Kidney epithelial cell (primary cell): ENCODE measurements around the gene FAM204A. TPM values are rescaled to one million over a fixed set of nuclear protein-coding genes. Genes with fewer than 3 reads are reported as not detected.
A peak's percentile ranks its signal among the peaks of the same experiment; 100 is the strongest.

Experiments used
- DNase-seq: peaks from one replicate; pipeline ENCODE4 v3.0.0-alpha.2; 2010; ENCODE audit warnings: low read depth
- H3K27me3 ChIP-seq: 2 replicates; pipeline ENCODE4 v1.6.0; 2011; ENCODE audit warnings: low read length; ENCODE audit not compliant: control insufficient read depth, insufficient read depth
- H3K36me3 ChIP-seq: 2 replicates; pipeline ENCODE4 v1.5.1; 2011; ENCODE audit warnings: low read length; ENCODE audit not compliant: control insufficient read depth, insufficient read depth
- H3K4me3 ChIP-seq: 2 replicates; pipeline ENCODE4 v1.5.1; 2011; ENCODE audit warnings: low read depth, mild to moderate bottlenecking, control low read depth, low read length
- CTCF ChIP-seq: IDR thresholded peaks from 2 replicates; pipeline ENCODE4 v1.5.1; 2011; ENCODE audit warnings: mild to moderate bottlenecking, moderate library complexity, low read length, control low read depth, inconsistent platforms; ENCODE audit not compliant: insufficient read depth, poor library complexity, severe bottlenecking
- total RNA-seq: library from RNA; depleted of rRNA; stranded (reverse); fragments of >200 nt; gene quantifications from 2 replicates; pipeline ENCODE4 v1.2.3, GENCODE V29; 2015

FAM204A gene
- total RNA-seq, 1 donor from 2014 or later: 77.2 TPM

GRCh38 chr10:118356628-118357027, 14.5 kb upstream of the FAM204A start:
- Histone ChIP-seq H3K36me3 (no peaks in the 10 kb centered on the region), H3K27me3 (no peaks in the 10 kb centered on the region), H3K4me3 (no peak overlapping the region)
- no peak for TF ChIP-seq CTCF
- DNase-seq: no peak

GRCh38 chr10:118355234-118355633, 13.1 kb upstream of the FAM204A start:
- no peaks in the 10 kb centered on the region for H3K27me3 ChIP-seq
- DNase-seq: no peak
- H3K36me3 ChIP-seq: no peaks in the 10 kb centered on the region
- no peak for TF ChIP-seq CTCF
- H3K4me3 ChIP-seq: no peak overlapping the region

GRCh38 chr10:118349235-118349634, 7.1 kb upstream of the FAM204A start:
- no peak for TF ChIP-seq CTCF
- H3K4me3 ChIP-seq: no peak overlapping the region
- no peak for DNase-seq
- no peaks in the 10 kb centered on the region for H3K36me3 ChIP-seq
- H3K27me3 ChIP-seq: no peaks in the 10 kb centered on the region

GRCh38 chr10:118343549-118343948, 1.4 kb upstream of the FAM204A start:
- Histone ChIP-seq H3K36me3 (no peaks in the 10 kb centered on the region), H3K4me3 (no peak overlapping the region), H3K27me3 (no peaks in the 10 kb centered on the region)
- no peak for TF ChIP-seq CTCF
- DNase-seq: no peak

GRCh38 chr10:118343115-118343514, 991 bp upstream of the FAM204A start:
- no peak overlapping the region for H3K4me3 ChIP-seq
- no peaks in the 10 kb centered on the region for H3K27me3 ChIP-seq
- no peaks in the 10 kb centered on the region for H3K36me3 ChIP-seq
- TF ChIP-seq CTCF: no peak
- DNase-seq: no peak

- TF ChIP-seq CTCF: no peak
- H3K27me3 ChIP-seq: no peaks in the 10 kb centered on the region
- no peak for DNase-seq
- H3K4me3 ChIP-seq: peak overlapping the region; percentile 92
- no peaks in the 10 kb centered on the region for H3K36me3 ChIP-seq
Observed at GRCh38 chr10:118342638-118343020, 505 bp upstream of the FAM204A start.
